Epithelial cell of esophagus (primary cell): ENCODE measurements around the gene ZDHHC14.

Experiments used
- DNase-seq: peaks from one replicate; pipeline ENCODE4 v3.0.0; 2010; ENCODE audit warnings: low read depth
- H3K4me3 ChIP-seq: 2 replicates; pipeline ENCODE4 v1.5.1; 2011; ENCODE audit warnings: mild to moderate bottlenecking, low read length, control low read depth
- TF ChIP-seq, protein P1 (sequence below): IDR thresholded peaks from 2 replicates; pipeline ENCODE4 v1.5.1; 2011; ENCODE audit warnings: low read depth, mild to moderate bottlenecking, low read length, control low read depth, inconsistent platforms; ENCODE audit not compliant: insufficient read depth; ENCODE audit errors: missing control alignments

ZDHHC14 gene

GRCh38 chr6:157368359-157369049 lies 12.5 kb upstream of the ZDHHC14 start:
- no peak overlapping the region for H3K4me3 ChIP-seq
- TF ChIP-seq, protein P1, sequence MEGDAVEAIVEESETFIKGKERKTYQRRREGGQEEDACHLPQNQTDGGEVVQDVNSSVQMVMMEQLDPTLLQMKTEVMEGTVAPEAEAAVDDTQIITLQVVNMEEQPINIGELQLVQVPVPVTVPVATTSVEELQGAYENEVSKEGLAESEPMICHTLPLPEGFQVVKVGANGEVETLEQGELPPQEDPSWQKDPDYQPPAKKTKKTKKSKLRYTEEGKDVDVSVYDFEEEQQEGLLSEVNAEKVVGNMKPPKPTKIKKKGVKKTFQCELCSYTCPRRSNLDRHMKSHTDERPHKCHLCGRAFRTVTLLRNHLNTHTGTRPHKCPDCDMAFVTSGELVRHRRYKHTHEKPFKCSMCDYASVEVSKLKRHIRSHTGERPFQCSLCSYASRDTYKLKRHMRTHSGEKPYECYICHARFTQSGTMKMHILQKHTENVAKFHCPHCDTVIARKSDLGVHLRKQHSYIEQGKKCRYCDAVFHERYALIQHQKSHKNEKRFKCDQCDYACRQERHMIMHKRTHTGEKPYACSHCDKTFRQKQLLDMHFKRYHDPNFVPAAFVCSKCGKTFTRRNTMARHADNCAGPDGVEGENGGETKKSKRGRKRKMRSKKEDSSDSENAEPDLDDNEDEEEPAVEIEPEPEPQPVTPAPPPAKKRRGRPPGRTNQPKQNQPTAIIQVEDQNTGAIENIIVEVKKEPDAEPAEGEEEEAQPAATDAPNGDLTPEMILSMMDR = no peak
- no peak for DNase-seq

GRCh38 chr6:157370755-157371154 lies 10.2 kb upstream of the ZDHHC14 start:
- TF ChIP-seq, protein P1 = no peak
- DNase-seq = no peak
- no peak overlapping the region for H3K4me3 ChIP-seq

GRCh38 chr6:157372501-157373280 lies 8.3 kb upstream of the ZDHHC14 start:
- no peak for DNase-seq
- H3K4me3 ChIP-seq = no peak overlapping the region
- TF ChIP-seq, protein P1 = no peak

DNA sequence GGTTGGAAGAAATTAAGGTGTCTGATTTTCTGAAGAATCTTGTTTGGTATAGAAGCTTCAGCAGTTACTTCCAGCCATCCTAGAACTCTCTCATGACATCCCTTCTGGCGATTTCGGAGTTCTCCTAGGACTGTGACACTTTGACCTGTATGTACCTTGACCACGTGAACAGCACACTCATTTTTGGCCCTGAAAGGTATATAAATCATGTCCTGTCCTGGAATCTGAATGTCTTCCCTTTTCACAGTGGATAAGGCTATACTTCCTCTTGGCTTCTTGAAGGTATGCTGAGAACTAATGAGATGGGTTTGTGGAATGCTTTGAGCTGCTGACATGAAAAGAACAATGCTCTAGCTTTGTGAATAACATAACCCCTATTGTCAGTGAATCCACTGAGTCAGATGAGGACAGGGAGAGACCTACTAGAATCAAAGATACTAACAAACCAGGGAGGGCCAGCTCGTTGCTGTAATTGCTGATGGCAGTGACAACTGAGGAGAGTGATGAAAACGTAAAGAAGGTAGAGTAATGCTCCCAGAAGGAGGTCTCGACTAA lies 6.0 kb upstream of the ZDHHC14 start:
- TF ChIP-seq, protein P1 = no peak
- no peak overlapping the region for H3K4me3 ChIP-seq
- no peak for DNase-seq

DNA sequence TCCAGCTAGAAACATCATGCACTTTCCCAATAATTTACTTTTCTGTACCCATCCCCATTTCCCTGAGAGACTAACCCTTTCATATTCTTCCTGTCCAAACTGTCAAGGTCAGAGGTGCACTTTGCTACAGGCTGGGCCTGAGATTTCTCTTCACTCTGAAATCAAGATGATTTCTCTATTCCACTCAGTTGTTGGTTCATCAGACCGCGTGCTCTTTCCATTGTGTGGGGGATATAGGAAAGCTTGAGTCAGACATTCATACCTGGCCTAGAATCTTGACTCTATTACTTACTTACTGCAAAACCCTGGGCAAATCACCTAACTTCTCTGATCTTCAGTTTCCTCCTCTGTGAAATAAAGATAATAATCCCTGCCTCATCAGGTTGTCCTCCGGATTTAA lies 4.7 kb upstream of the ZDHHC14 start:
- TF ChIP-seq, protein P1 = no peak
- no peak for DNase-seq
- H3K4me3 ChIP-seq = no peak overlapping the region

GRCh38 chr6:157376706-157377230 lies 4.2 kb upstream of the ZDHHC14 start:
- H3K4me3 ChIP-seq = no peak overlapping the region
- no peak for DNase-seq
- TF ChIP-seq, protein P1 = no peak
